Suprapubic skin (tissue), 4 donors: ENCODE data around the gene ZNF583.

Experiments
- EP300 ChIP-seq: sonication (generic); formaldehyde crosslinking; IDR thresholded peaks from one replicate; pipeline ENCODE4 v1.6.1; 2017; ENCODE audit warnings: antibody characterized with exemption
- POLR2AphosphoS5 ChIP-seq, 3 donors: sonication (generic); formaldehyde crosslinking; IDR thresholded peaks; one replicate each; pipeline ENCODE4 v1.6.1; 2017; ENCODE audit warnings: antibody characterized with exemption in 3 of 3

GRCh38 chr19:56405062-56405461 is 930 bp downstream of the ZNF583 start:
- no peak for TF ChIP-seq POLR2AphosphoS5 (IDR thresholded peaks at IDR 0.05)
- no peak for TF ChIP-seq EP300
